Gastroesophageal sphincter (tissue), 3 donors: ENCODE data around the gene CBR1.
A peak's percentile ranks its signal among the peaks of the same experiment; 100 is the strongest.

ENCODE experiments used
- POLR2A ChIP-seq, 2 donors: fragments of 450-650 bp; IDR thresholded peaks; one replicate each; pipeline ENCODE4 v1.6.1; 2017; ENCODE audit warnings: antibody characterized with exemption in 2 of 2, mild to moderate bottlenecking in 2 of 2, moderate library complexity in 1 of 2
- TF ChIP-seq, protein P1 (sequence below), 4 experiments: fragments of 200-600 bp in 2 of 4; fragments of 450-650 bp in 2 of 4; sonication (generic) in 1 of 4; IDR thresholded peaks; one replicate each; pipeline ENCODE4 v1.5.1; 2017 to 2019; ENCODE audit warnings: antibody characterized with exemption in 4 of 4, mild to moderate bottlenecking in 2 of 4, moderate library complexity in 2 of 4

DNA sequence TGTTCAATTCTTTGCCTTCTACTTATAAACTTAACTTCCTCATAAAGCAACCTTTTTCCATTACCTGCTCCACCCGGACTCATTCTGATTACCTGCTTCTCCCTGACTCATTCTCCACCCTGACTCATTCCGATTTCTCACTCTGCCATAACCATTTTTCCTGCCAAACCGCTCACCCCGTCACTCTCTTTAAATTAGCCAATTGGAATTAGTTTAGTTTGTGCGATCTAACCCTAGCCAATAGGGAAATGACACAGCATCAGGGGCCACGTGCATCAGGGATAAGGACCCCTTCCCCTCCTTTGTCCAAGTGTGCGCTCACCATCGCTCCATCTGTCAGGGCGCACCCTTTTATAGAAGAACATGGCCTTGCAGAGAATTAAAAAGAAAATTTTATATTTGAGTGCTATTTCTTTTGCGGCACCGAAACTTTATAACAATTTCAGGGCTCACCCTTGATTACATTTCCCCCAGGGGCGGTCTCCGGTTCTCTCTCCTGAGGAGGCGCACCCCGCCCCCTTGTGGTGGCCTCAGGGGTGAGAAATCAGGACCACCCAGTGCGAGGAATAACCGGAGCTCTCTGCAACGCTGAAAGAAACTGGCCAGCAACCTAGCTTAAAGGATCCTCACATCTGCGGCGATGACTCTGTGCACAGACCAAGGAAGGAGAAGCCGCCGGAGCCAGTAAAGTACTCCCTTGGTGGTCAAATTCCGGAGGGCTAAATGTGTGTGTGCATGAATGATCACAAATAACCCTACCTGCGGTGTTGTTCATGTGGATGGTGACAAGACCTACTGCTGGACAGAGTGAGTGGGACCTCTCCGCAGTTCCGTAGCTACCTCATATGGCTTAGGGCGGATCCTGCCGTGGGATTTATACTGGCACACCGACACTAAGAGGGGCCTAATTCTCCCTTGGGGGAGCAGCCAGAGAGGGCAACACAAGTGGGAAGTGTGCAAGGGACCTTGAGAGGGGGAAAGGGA lies 34.8 kb downstream of the CBR1 start:
- TF ChIP-seq, protein P1, sequence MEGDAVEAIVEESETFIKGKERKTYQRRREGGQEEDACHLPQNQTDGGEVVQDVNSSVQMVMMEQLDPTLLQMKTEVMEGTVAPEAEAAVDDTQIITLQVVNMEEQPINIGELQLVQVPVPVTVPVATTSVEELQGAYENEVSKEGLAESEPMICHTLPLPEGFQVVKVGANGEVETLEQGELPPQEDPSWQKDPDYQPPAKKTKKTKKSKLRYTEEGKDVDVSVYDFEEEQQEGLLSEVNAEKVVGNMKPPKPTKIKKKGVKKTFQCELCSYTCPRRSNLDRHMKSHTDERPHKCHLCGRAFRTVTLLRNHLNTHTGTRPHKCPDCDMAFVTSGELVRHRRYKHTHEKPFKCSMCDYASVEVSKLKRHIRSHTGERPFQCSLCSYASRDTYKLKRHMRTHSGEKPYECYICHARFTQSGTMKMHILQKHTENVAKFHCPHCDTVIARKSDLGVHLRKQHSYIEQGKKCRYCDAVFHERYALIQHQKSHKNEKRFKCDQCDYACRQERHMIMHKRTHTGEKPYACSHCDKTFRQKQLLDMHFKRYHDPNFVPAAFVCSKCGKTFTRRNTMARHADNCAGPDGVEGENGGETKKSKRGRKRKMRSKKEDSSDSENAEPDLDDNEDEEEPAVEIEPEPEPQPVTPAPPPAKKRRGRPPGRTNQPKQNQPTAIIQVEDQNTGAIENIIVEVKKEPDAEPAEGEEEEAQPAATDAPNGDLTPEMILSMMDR (IDR thresholded peaks at IDR 0.05): peak; percentile 14 to 59 (median 40)
- TF ChIP-seq POLR2A (IDR thresholded peaks at IDR 0.05): no peak
